BLaER1 treated with 17β-estradiol and CSF1 and Interleukin-3, amounts not matched to agents 10 nM and 100 nM (cell line): ENCODE measurements around the gene TRIM7.
"Not testable (repeated sequence)": the region's sequence is repeated elsewhere in the genome, so short reads cannot be mapped to it uniquely, and the experiment has no call there.

Source experiments
- H3K27ac ChIP-seq, 11 experiments: shearing (Covaris generic); formaldehyde crosslinking; 2 replicates each; pipeline ENCODE4 v1.8.1; 2022
- H3K27me3 ChIP-seq, 11 experiments: shearing (Covaris generic); formaldehyde crosslinking; 2 replicates each; pipeline ENCODE4 v1.8.1; 2022
- H3K36me3 ChIP-seq, 11 experiments: shearing (Covaris generic); formaldehyde crosslinking; 2 replicates each; pipeline ENCODE4 v1.8.1; 2022
- H3K4me1 ChIP-seq, 10 experiments: shearing (Covaris generic); formaldehyde crosslinking; 2 replicates each; pipeline ENCODE4 v1.8.1; 2022
- H3K4me2 ChIP-seq, 11 experiments: shearing (Covaris generic); formaldehyde crosslinking; 2 replicates each; pipeline ENCODE4 v1.8.1; 2022
- H3K4me3 ChIP-seq, 10 experiments: shearing (Covaris generic); formaldehyde crosslinking; 2 replicates each; pipeline ENCODE4 v1.8.1; 2022
- H3K9ac ChIP-seq, 11 experiments: shearing (Covaris generic); formaldehyde crosslinking; 2 replicates each; pipeline ENCODE4 v1.8.1; 2022
- H3K9me3 ChIP-seq, 11 experiments: shearing (Covaris generic); formaldehyde crosslinking; replicated peaks in 1 of 11; 2 replicates each; pipeline ENCODE4 v1.8.1; 2022
- H4K20me1 ChIP-seq, 11 experiments: shearing (Covaris generic); formaldehyde crosslinking; 2 replicates each; pipeline ENCODE4 v1.8.1; 2022
- Cebpa-rat ChIP-seq, 11 experiments: shearing (Covaris generic); IDR thresholded peaks; 2 replicates each; pipeline ENCODE4 v1.8.1; 2022

TRIM7 gene

DNA sequence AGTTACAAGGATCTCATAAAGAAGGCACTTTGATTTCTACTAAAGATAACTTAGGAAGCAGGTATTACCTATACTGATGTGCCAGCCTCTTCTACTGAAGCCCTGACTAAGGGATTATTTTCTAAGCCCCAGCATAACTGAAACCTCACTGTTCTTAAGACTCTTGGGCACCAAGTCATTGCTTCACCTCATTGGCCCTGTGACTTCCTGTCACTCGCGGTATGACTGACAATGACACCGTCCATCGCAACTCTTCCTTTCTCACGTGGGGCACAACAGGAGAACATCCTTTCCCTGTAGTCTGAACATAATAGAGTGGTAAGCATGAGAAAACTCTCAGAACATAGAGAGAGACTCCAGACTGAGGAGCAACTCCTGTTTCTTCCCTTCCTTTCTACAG is 51.2 kb downstream of the TRIM7 start:
- no peaks in the 10 kb centered on the region; a peak in 1 of 22 replicates for H3K27me3 ChIP-seq
- no peaks in the 10 kb centered on the region for H4K20me1 ChIP-seq
- H3K27ac ChIP-seq: no peak overlapping the region
- H3K4me1 ChIP-seq: peaks cover 9 to 43% (median 28%) of the 10 kb centered on the region in 10 experiments; a peak in 16 of 20 replicates
- H3K4me3 ChIP-seq: no peak overlapping the region
- peak overlapping the region in 2 of 11 experiments; percentile 27 to 28; a peak in 2 of 22 replicates for H3K4me2 ChIP-seq
- peaks cover 0 to 17% (median 0%) of the 10 kb centered on the region in 11 experiments; a peak in 7 of 22 replicates for H3K9me3 ChIP-seq
- H3K9ac ChIP-seq: no peak overlapping the region
- H3K36me3 ChIP-seq: no peaks in the 10 kb centered on the region
- no peak for TF ChIP-seq Cebpa-rat (IDR thresholded peaks at IDR 0.05)

DNA sequence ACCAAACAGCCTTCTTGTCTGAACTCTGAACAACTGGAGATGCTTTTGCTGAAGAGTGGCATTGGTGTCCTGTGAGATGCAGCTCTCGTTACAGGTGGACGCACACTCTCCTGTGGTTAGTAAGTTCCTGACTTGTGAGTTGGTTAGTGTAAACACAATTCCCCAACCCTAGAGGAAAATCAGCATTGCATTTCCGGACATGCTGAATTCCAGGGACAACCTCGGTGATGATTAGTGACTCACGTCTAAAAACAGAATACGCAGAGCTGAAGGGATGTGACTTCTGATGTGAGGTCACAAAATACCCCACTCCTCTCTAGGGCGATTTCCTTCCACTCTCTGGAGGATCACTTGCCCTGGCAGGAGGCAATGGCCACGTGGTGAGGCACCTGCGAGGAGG is 52.6 kb downstream of the TRIM7 start:
- peaks cover 0 to 17% (median 0%) of the 10 kb centered on the region in 11 experiments; a peak in 7 of 22 replicates for H3K9me3 ChIP-seq
- no peak for TF ChIP-seq Cebpa-rat (IDR thresholded peaks at IDR 0.05)
- no peaks in the 10 kb centered on the region for H3K36me3 ChIP-seq
- H4K20me1 ChIP-seq: no peaks in the 10 kb centered on the region
- no peaks in the 10 kb centered on the region; a peak in 1 of 22 replicates for H3K27me3 ChIP-seq
- no peak overlapping the region for H3K4me3 ChIP-seq
- no peak overlapping the region for H3K9ac ChIP-seq
- H3K4me1 ChIP-seq: peaks cover 9 to 52% (median 39%) of the 10 kb centered on the region in 10 experiments; a peak in 19 of 20 replicates
- no peak overlapping the region for H3K27ac ChIP-seq
- no peak overlapping the region for H3K4me2 ChIP-seq

DNA sequence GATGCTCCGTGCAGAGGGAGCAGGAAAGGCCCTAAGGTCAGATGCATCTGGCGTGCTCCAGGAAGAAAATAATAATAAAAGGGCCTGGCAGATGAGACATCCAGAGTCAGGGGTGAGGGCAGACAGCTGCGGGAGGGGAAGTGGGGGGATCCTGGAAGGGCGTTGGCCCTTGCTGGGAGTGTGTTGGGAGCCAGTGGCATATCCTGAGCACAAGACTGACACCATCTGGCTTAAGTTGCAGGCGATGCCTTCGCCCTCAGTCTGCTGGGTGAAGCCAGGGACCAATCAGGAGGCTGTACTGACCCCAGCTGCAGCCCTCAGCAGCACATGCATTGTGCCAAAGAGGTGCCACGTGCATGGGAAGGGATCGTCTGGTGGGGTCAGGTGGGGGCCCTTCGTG is 53.9 kb downstream of the TRIM7 start:
- H4K20me1 ChIP-seq: no peaks in the 10 kb centered on the region

DNA sequence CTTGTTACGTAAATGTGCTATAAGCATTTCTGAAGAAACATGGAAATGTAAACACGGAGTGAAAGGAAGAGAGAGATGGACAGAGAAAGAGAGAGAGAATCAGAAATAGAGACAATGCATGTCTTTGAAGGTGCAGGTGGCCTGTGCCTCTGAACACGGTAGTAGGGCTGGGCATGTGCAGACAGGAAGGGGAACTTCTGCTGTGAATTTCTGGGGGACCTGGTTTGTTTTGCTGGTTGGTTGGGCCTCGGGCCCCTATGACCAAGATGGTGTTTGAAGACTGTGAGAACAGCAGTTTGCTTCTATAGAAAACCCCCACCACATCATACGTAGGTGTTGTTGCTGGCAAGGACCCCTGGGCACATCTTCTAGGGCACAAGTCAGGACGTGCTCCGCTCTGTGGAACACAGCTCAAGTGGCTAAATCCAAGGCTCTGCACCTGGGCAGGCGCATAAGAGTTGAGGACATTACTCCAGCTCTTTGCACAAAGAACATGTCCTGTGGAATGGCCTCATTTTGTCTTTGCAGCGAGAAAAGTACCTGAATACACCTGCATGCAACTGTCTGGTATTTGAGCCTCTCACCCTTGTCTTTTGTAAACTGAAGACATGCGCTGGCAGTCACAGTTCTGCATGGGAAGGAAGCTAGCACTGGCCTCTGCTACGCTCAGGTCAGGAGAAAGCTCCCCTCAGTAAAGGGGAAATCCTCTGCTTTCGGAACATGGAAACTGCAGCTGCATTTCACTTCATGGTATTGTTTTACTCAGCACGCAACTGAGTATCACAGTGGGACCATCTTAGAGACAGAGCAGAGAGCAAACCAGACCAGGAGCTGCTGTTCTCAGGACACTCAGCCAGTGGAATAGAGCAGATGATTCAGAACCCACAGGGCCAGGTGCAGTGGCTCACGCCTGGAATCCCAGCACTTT is 54.9 kb downstream of the TRIM7 start:
- no peaks in the 10 kb centered on the region for H3K36me3 ChIP-seq
- peaks cover 10 to 29% (median 15%) of the 10 kb centered on the region in 11 experiments; a peak in 21 of 22 replicates for H3K9me3 ChIP-seq
- H4K20me1 ChIP-seq: no peaks in the 10 kb centered on the region
- H3K27ac ChIP-seq: no peak overlapping the region
- no peaks in the 10 kb centered on the region for H3K27me3 ChIP-seq
- no peak overlapping the region for H3K9ac ChIP-seq
- peaks cover 9 to 51% (median 38%) of the 10 kb centered on the region in 10 experiments; a peak in 19 of 20 replicates for H3K4me1 ChIP-seq
- no peak overlapping the region for H3K4me3 ChIP-seq
- peak overlapping the region in 7 of 11 experiments; percentile 8 to 87 (median 36); a peak in 10 of 22 replicates for H3K4me2 ChIP-seq
- no peak for TF ChIP-seq Cebpa-rat (IDR thresholded peaks at IDR 0.05)

More for the DNA sequence above, 53.9 kb downstream of the TRIM7 start:
- Histone ChIP-seq H3K4me2 (peak overlapping the region in 1 of 11 experiments; percentile 19; a peak in 1 of 22 replicates), H3K4me3 (no peak overlapping the region), H3K36me3 (no peaks in the 10 kb centered on the region), H3K4me1 (peaks cover 9 to 51% (median 38%) of the 10 kb centered on the region in 10 experiments; a peak in 19 of 20 replicates), H3K27me3 (no peaks in the 10 kb centered on the region), H3K9ac (no peak overlapping the region), H3K27ac (no peak overlapping the region), H3K9me3 (peaks cover 0 to 21% (median 5%) of the 10 kb centered on the region in 11 experiments; a peak in 14 of 22 replicates)
- TF ChIP-seq Cebpa-rat (IDR thresholded peaks at IDR 0.05): no peak

DNA sequence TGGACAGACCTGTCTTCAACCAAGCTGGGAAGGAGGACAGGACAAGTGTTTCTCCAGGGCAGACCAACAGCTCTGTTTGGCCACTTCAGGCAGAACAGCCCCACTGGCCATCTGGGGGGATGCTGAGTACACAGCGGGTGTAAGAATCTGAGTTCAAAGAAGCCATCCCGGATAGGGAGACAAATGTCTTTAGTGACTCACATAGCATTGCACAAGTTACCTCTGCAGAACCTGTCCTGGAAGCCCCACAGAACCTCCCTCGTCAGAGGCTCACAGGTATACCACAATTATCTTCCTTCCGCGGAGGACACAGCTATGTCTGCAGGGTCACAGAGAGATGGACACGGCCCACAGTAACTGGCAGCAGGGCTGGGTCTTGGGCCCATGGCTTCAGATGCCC is 55.6 kb downstream of the TRIM7 start:
- Histone ChIP-seq H3K36me3 (no peaks in the 10 kb centered on the region), H3K4me3 (no peak overlapping the region), H3K9me3 (peaks cover 17 to 30% (median 22%) of the 10 kb centered on the region in 11 experiments; a peak in 21 of 22 replicates), H3K27ac (no peak overlapping the region), H3K4me1 (peaks cover 9 to 51% (median 38%) of the 10 kb centered on the region in 10 experiments; a peak in 19 of 20 replicates), H3K4me2 (peak overlapping the region in 6 of 11 experiments; percentile 19 to 87 (median 53); a peak in 9 of 22 replicates), H4K20me1 (no peaks in the 10 kb centered on the region), H3K9ac (no peak overlapping the region), H3K27me3 (no peaks in the 10 kb centered on the region)
- no peak for TF ChIP-seq Cebpa-rat (IDR thresholded peaks at IDR 0.05)

DNA sequence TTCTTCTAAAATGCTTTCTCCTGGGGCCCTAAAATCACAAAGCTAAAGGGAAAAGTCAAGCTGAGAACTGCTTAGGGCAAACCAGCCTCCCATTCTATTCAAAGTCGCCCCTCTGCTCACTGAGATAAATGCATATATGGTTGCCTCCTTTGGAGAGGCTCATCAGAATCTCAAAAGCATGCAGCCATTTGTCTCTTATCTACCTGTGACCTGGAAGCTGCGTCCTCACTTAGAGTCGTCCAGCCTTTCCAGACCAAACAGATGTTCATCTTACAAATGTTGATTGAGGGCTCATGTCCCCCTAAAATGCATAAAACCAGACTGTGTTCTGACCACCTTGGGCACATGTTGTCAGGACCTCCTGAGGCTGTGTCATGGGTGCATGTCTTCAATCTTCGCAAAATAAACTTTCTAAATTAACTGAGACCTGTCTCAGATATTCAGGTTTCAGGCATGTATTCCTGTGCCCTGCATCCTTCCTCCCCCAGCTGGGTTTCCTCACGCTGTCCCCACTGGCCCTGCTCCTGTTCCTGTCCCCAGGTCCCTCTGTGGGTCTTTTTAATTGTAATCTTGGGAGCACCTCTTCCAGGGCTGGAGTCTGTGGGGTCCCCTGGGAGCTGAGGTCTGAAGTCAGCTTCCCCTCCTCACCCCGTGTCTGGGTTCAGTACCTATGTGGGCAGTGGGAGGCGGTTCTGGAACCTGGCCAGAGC is 57.9 kb downstream of the TRIM7 start, which contains the start of gene OR2V2:
Gene OR2V2 (plus strand): TSS at position 660 of the 710 bp plus-strand sequence. CDS start 7,357 bp downstream, outside the sequence.
- H3K27ac ChIP-seq, H3K36me3 ChIP-seq, H3K4me3 ChIP-seq, H4K20me1 ChIP-seq, H3K27me3 ChIP-seq: not testable (repeated sequence)
- Histone ChIP-seq H3K4me1 (peaks cover 6 to 49% (median 43%) of the 10 kb centered on the region in 10 experiments; a peak in 19 of 20 replicates), H3K9me3 (peaks cover 27 to 43% (median 40%) of the 10 kb centered on the region in 11 experiments), H3K4me2 (peak within 1 kb of the TSS; percentile 28 to 87 (median 74); a peak in 21 of 22 replicates), H3K9ac (0 out of 22 replicates have a peak within 1 kb of the TSS, but pooled peaks of 1 of the 11 experiments have one; percentile 39)

DNA sequence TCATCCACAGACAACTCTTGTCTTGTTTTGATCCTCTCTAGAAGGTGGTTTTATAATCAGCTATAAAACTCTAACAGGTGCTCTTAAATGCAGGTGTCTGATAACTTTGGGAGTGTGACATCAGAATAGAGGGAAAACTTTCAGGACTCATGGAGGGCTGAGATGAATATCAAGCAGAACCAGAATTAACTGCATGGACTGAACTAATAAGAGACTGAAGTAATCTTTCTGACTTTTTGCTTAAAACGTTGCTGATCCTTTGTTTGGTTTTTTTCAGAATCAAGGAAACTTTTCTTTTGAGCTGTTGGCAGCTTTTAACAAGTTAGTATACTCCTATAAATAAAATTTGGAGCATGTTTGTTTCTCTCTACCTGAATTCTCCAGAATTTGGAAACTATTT is 59.9 kb downstream of the TRIM7 start:
- TF ChIP-seq Cebpa-rat (IDR thresholded peaks at IDR 0.05): no peak
- no peak overlapping the region for H3K9ac ChIP-seq
- H3K9me3 ChIP-seq: peaks cover 27 to 44% (median 40%) of the 10 kb centered on the region in 11 experiments
- no peak overlapping the region for H3K4me2 ChIP-seq
- no peak overlapping the region for H3K27ac ChIP-seq
- no peaks in the 10 kb centered on the region for H3K36me3 ChIP-seq
- H3K27me3 ChIP-seq: no peaks in the 10 kb centered on the region
- H3K4me1 ChIP-seq: peaks cover 0 to 46% (median 39%) of the 10 kb centered on the region in 10 experiments; a peak in 18 of 20 replicates
- no peak overlapping the region for H3K4me3 ChIP-seq
- H4K20me1 ChIP-seq: no peaks in the 10 kb centered on the region
